Suppressor macrophage (primary cell): ENCODE measurements around the gene MAP3K4.

Source experiments
- DNase-seq, 4 experiments: peaks; one replicate each; pipeline ENCODE4 v3.0.0-alpha.2; 2020 to 2022

MAP3K4 gene

DNA sequence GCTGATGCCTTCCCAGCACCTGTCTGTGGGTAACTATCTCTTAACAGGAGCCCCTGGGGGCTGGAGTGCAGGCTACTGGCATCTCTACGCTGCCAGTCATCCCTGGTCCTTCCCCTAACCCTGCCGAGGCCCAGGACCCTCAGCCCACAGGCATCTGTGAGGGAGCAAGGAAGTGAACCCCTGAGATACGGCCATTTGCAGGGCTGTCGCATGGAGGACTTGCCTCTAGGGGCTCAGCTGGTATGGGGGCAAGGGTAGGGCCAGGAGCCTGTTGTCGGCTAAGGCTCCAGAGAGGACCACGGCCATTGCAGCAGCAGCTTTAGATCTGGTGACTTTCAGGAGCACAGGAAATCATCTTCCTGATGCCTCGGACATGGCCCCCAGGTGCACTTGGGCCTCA is 49.7 kb downstream of the MAP3K4 start:
- DNase-seq: no peak

DNA sequence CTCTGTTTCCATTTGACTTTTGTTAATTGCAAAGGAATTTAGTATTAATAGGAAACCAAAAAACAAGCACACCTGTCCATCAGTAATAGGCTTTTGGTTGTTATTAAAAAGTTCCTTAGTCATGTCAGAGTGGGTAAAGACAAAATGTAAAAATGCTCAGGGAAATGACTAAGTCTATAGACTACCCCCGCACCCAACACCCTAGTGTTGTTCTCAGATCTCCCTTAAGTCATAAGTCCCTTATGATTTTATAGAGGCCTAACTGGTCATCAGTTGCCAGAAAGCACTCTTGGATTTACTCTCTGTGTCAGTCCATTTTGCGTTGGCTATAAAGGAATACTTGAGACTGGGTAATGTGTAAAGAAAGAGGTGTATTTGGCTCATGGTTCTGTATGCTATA is 52.8 kb downstream of the MAP3K4 start:
- no peak for DNase-seq

DNA sequence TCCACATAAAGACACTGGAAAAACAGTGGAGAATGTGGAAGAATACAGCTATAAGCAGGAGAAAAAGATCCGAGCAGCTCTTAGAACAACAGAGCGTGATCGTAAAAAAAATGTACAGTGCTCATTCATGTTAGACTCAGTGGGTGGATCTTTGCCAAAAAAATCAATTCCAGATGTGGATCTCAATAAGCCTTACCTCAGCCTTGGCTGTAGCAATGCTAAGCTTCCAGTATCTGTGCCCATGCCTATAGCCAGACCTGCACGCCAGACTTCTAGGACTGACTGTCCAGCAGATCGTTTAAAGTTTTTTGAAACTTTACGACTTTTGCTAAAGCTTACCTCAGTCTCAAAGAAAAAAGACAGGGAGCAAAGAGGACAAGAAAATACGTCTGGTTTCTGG is 57.1 kb downstream of the MAP3K4 start:
- DNase-seq: no peak

DNA sequence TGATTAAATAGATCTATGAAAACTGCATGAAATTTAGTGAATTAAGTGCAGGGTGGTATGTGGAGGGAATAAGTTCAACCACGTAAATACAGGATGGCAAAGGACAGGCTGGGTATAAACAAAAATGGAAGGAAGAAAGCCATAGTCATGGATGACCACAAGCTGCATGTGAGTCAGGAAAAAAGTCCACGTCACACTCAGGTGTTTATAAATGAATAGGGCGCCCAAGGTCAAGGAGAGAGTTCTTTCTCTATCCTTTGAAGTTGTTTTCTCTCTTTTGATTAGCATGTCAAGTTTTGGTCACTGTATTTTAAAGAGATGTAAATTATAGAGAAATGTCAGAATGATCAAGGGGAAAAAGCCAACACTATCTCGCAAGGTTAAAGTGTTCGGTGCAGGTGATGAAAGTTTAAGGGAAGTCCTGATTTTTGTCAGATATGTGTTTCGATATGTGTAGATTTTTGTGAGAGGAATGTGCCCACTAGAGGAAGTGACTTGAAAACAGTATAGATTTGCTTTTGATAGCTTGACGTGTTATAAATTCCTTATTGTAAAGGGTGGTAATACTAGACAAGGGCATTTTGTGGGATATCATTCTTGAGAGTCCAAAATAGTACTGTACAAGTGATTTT is 58.7 kb downstream of the MAP3K4 start:
- DNase-seq: no peak

DNA sequence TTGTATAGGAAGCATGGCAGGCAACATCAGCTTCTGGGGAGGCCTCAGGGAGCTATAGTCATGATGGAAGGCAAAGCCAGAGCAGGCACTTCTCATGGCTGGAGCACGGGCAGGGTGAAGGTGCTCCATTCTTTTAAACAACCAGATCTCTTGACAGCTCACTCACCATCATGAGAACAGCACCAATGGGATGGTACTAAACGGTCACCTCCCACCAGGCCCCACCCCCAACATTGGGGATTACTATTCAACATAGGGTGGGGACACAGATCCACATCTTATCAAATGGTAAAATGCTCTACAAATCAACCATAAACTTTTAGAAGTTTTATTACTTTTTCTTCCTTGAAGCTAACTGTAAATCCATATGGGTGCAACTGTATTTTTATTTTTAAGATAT is 61.5 kb downstream of the MAP3K4 start:
- DNase-seq: no peak

DNA sequence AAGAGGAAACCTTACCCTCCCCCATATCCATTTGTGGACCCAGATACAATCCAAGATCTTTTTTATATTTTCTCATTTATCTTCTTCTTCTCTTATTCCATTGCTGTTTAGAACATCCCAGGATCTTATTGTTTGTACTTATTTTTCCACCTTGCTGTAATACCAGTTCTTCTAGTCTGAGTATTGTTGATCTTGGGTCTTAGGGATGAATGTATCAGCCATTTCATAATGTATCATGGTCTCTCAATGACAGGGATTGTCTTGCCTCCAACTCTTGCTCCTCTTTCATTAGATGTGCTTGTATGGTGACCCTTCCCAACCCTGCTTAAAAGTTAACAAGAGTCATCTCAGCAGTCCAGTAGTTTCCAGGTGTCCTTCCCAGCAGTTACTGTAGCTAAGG is 63.3 kb downstream of the MAP3K4 start:
- DNase-seq: no peak

DNA sequence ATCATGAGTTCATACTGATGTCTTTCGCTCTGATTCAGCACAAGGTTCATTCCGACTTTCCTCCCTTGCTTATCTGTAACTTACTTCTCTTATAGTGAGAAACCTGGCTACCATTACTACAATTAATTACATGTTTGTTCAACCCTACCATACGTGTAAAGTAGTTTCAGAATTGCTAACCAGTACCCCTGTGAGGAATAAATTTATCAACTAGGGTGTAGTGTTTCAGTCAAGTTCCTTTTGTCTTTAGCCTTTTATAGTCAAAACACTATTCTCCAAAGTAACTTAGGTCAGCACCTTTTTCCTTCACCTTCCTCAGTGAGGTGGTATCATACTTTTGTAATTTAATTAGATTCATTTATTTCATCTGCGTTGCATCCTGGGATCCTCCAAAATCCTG is 64.9 kb downstream of the MAP3K4 start:
- no peak for DNase-seq

DNA sequence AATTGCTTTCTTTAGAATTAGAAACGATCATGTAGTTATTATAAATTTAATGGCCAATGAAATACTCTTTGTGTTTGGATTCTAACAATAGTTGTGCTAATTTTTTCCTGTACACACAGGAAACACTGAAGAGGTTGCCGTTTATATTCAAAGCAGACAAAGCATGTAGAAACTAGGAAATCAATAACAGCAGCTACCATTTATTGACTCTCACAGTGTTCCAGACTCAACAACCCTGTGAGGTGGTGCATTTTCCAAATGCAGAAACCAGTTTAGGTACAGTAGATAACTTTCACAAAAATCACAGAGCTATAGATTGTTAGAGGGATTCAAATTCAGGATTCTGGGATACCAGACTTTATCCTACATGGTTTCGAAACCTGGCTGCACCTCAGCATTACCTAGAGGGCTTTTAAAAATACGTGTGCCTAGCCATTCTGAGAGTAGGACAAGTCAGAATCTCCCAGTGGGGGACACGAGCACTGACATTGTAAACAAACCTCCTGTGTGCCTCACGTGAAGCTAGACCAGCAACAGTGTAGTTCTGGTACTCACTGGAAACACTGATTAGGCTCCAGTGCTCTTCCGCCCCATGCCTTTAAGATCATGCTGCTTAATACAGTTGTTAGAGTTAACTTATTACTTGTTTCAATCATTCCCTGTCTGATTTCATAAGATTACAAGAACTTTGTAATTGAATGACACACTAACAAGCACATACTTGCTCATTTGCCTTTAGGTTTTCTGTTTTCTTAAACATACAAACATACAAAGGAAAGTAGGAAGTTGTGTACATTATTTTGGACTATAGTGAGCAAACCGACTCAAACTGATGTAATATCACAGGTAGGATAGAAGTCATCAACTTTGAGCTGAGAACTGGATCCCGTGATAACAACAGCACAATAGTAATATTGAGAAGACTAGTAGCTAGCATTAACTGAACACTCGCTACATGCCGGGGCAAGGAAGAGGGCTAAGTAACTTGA is 65.8 kb downstream of the MAP3K4 start:
- no peak for DNase-seq

DNA sequence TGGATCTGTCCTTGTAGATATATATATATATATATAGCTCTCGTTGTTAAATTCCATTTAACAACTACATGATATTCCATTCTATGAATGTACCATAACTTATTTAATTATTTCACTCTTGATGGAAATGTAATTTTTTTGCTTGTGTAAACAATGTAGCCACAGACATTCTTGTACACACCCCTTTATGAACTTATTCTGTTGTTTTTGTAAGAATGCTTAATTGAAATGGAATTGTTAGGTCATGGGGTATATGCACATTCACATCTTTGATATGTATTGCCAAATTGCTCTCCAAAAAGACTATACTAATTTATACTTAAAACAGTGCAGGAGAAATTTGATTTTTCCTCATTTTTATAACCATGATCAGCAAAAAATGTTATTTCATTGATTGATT is 67.2 kb downstream of the MAP3K4 start:
- DNase-seq: no peak

DNA sequence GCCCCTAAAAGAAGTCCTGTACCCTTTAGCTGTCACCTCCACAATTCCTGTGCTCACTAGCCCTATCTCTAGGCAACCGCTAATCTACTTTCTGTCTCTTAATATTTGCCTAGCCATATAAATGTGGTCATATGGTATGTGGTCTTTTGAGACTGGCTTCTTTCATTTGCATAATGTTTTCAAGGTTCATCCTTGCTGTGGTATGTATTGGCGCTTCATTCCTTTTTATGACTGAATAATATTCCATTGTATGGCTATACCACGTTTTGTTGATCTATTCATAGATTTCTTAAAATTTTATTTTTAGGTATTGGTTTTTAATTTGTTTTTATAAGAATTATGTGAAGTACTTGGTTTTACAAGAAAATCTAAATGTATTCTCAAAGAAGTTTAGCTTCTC is 70.0 kb downstream of the MAP3K4 start:
- no peak for DNase-seq

DNA sequence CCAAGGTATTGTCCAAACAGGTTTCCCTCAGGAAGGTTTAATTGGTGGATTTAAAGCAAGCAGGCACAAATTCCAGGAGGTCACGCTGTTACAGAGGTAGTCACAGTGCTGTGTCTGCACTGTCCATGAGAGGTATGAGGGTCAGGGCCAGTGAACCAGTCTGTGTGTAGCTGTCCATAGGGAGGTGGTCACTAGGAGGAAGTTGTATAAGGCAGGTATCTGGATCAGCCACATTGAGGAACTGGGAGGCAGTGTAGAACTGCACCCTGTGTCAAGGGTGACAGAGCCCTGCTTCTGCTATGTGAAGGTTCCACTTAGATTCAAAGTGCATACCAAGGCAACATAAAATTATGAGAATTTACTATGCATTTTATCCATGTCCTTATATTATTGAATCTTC is 73.3 kb downstream of the MAP3K4 start:
- DNase-seq: peak in 1 of 4 experiments; percentile 2

DNA sequence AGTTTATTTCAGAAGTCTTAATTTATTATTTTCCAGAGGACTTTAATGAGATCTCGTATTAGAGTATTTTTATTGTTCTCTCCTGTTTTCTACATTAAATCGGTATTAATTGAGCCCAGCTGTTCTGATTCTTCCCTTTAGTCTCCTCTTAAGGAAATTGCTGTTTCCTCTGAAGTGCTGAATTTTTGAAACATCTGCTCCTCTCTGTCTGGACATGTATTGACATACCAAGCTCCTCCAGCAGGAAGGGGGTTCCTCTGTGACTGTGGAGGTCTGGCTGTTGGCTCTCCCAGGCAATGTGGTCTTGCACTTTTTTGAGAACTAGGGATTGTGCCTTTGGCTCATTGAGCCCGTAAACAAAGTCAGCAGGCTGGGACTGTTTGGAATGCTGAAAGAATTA is 74.9 kb downstream of the MAP3K4 start:
- no peak for DNase-seq

DNA sequence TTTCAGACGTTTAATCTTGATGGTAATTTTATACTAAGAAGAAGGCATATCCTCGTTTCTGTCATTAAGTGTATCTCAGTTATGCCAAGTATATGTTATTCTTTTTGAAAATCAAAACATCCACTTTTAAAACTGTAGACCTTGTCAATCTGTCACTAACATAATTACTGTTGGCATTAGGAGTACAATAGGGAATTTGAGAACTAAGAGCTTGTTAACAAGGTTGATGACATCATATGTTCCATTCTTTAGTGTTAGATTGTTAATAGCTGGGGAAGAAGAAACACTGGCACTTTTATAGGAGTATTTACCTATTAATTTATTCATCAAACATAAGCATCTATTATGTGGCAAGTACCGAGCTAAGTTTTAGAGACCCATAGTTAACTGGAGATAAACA is 76.2 kb downstream of the MAP3K4 start:
- no peak for DNase-seq

DNA sequence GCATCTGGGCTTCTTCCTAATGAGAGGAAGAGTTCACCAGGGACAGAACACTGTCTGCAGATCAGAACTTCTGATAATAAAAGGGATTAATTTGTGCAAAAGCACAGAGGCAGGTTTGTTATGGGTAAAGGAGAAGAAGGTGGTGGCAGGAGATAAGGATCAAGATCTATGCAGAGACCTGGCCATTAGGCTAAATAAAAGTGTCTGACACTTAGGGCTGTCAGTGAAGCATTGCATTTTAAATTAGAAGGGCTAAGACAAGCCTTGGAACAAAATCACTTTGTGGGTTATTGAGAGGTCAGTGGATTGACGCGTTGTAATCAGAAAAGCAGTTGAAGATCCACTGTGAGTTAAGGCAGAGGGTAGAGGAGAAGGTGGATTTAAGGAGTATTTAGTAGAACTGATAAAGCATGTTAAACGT is 76.8 kb downstream of the MAP3K4 start:
- DNase-seq: no peak

DNA sequence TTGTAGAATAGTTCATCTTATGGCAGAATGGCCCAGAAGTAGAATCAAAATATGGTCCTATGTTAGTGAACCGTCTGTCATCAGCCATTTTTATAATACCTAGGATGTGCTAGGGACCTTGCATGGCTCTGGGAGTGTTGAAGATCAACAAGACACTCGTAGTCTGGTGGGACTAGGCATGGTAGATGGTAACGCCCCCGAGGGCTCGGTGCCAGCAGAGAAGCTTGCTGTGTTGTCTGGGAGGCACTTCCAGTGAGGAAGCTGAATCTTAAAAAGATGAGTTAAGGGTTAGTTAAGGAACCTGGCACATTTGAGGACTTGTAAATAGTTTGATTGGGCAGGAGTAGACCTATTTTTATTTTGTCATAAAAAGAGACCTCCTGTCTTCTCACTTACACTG is 82.4 kb downstream of the MAP3K4 start:
- DNase-seq: no peak

DNA sequence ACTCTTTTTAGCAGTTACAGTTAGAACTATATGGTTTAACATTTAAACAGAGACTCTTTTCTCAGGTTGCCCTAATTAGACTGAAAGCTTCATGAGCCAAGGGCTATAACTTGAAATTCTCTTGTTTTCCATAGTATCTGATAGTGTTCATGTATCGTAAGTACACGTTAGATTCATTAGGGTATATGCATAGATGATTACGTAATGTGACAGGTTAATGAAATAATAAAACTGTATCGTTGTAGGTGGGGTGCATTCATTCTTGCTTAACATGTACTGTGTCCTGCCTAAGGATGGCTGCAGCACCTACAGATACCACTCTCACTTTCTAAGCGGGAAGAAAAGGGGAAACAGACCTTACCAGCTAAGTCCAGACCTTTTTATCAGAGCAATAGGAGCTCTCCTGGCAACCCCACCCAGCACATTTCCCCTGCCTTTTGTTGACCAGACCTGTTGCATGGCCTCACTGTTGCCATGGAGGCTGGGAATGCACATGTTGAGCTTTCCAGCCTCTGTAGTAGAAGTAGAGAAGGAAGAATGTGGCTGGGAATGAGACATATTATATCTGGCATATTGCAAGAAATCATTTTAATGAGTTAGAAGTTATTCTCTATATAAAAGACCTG is 83.0 kb downstream of the MAP3K4 start:
- DNase-seq: no peak

DNA sequence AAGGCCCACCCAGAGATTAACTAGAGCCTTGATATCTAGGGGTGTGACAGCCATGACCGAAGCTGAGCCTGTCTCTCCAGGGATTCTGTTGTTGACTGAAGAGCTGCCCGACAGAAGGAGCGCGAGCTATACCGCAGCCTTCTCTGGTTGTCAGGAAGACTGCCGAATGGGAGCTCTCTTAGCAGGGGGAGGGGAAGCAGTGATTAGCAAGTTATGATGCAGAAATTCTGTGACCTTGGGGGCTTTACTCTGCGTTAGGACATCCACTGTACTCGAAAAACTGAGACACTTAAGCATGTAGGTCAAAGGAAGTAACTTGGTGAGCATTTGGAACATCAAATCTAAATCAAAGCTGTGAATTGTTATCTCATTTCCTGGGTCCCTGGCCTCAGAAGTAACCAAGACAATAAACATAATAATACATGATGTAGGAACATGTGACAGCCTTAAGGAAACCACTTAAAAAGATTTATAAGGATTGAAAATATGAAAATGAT is 84.7 kb downstream of the MAP3K4 start:
- no peak for DNase-seq

DNA sequence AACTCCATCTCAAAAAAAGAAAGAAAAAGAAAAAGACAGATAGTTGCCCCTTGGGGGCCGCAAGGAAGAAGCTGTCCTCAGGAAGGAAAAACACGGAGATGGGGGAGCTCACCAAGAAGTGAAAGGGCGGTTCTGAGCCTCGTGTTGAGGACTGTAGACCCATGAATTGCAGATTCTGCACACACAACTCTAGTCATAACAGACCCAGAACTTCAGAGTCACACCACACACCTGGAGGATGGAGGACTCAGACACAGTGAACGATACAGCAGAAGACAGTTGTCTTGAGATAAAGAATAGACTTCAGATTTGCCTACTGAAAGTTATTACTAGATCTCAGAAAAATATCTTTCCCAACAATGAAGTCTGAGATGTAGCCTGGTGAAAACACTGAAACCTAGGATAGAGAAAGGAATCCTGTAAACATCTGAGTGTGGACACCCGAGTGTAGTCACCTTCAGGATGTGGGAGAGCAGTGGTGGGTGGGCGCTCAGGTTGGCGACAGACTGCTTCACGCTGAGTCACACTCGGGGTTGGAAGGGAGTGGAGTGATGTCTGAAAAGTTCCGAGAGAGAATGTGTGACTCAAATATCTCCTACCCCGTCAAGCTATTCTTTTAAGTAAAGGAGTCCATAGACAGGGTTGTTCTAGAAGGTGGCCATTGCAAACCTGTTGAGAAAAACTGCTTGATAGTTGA is 88.1 kb downstream of the MAP3K4 start:
- no peak for DNase-seq

DNA sequence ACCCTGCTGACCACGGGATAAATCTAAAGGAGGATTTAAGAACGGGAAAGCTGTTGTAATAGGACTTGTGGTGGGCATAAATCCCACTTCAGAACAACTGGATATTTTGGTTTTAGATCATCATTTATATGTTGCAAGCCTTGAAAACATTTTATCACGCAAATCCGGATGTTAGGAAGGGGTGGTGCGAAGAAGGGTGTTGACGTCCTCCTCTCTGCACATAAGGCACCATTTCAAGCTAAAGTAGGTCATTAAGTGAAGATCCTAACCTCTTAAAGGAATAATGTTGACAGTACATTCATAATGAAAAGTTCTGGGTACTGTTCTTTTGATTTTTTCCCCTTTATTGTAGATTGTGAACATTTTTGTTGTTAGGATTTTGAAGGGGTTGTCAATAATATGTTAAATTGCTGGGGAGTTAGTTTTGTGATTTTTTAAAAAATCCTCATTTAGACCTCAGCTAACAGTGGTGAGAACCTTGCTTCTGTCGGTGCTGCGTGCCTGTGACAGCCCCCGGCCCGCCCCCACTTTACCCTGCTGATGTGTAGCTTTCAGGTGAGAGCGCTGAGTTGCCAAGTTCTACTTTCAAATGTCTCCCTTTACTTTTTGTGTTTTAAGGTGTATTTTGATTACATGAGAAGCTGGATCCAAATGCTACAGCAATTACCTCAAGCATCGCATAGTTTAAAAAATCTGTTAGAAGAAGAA is 88.8 kb downstream of the MAP3K4 start:
- no peak for DNase-seq

DNA sequence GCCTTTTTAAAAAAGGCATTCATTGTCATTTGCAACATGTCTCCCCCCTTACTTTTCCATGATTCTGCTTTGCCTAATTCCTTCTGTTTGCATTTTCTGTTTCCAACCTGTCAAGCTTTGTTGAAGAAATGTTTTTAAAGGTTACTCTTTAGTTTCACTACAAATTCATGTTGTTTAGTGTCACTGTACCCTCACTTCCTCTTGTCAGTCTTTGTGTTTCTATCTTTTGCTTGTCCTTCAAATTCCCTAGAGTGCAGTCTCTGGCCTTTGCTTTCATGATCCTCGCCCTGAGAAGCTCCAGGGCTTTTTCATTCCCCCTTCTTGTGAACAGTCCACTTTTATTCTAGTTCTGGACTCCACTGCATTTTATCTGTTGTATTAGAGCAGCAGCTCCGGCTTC is 90.6 kb downstream of the MAP3K4 start:
- DNase-seq: no peak

DNA sequence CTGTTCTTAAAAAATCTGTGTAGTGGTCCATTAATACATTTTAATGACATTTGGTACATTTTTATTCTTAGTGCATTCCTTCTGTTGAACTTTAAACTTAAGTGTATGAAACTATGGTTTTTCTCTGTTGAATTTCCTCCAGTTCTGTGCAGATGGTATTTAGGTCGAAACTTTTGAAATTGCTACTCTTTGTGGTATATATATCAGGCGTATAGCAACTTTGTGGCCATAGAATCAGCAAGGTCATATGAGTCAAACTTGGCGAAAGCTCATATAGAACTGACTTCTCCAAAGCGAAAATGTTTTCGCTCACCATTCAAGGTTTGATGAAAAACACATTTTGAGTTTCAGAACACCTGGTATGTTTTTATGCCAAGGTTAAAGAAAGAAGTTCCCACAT is 93.7 kb downstream of the MAP3K4 start:
- no peak for DNase-seq

DNA sequence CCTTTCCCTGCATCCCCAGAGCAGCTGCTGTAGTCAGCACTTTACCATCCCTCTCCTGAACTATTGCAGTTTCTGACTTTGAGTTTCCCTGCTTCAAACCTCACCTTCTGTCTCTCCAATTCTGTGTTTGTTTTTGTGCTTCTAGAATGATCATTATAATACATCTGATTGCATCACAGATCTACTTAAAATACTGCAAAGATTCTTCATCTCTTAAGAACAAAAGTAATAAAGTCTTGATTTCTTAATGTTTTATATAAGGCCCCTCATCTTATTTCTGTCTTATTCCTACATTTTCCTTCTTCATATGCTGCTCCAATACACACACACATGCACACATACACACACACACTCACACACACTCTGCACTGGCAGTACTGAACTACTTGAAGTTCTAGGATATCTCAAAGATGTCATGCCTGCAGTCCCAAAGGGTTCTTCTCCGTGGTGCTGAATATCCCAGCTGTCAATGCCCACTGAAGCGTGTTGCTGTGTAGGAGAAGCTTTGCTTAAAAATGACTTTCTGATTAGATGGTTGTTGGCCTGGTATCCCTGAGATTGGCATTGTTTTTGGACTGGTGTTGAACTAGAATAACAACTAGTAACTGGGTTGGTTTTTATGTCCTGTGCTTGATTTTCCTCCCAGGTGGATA is 97.2 kb downstream of the MAP3K4 start:
- DNase-seq: no peak
